ENCODE results near the gene NR2E1. TPM values are rescaled to one million over a fixed set of nuclear protein-coding genes. Genes with fewer than 3 reads are reported as not detected.

Gene NR2E1
- total RNA-seq, 1 donor from 2014 or later, result not detected

DNA sequence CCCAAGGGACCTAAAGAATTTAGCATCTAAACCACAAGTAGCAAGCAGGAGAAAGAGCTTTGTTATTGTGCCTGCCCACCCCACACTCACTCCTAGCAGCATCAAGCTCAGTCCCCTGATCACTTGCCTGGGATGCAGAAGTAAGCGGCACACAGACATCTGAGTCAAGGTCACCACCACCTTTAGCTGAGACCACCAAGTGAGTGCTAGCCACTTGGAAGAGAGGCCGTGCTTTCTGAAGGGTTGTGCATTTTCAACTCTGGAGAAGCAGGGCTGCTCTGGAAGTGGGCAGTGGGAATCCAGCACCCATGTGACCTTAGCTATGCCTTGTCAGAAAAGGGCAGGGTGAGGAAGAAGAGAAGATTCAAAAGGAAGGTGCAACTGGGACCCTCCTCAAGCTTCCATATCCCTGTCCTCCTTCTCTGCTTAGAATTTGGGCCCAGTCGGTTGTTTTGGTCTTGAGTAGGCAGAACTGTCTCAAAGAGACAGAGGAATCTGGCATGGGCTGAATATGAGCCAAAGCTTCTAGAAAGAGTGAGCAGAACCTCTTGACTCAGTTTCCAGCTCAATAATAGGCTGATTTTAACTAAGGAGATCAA, 6.2 kb downstream of the NR2E1 start:
- no peaks in the 10 kb centered on the region for H3K36me3 ChIP-seq
- intact Hi-C loops (cut with DNase I), result no loop called here
- peaks cover 50% of the 10 kb centered on the region for H3K4me1 ChIP-seq
- H3K4me3 ChIP-seq, result no peak overlapping the region
- no peak for DNase-seq (ENCODE audit: extremely low spot score in 2 of 2)
- H3K9me3 ChIP-seq, result no peaks in the 10 kb centered on the region
- TF ChIP-seq POLR2A (IDR thresholded peaks at IDR 0.05) (no peak), POLR2AphosphoS5 (IDR thresholded peaks at IDR 0.05; ENCODE audit: insufficient read depth in 1 of 2, low read depth in 1 of 2) (no peak)
- TF ChIP-seq, protein P1, sequence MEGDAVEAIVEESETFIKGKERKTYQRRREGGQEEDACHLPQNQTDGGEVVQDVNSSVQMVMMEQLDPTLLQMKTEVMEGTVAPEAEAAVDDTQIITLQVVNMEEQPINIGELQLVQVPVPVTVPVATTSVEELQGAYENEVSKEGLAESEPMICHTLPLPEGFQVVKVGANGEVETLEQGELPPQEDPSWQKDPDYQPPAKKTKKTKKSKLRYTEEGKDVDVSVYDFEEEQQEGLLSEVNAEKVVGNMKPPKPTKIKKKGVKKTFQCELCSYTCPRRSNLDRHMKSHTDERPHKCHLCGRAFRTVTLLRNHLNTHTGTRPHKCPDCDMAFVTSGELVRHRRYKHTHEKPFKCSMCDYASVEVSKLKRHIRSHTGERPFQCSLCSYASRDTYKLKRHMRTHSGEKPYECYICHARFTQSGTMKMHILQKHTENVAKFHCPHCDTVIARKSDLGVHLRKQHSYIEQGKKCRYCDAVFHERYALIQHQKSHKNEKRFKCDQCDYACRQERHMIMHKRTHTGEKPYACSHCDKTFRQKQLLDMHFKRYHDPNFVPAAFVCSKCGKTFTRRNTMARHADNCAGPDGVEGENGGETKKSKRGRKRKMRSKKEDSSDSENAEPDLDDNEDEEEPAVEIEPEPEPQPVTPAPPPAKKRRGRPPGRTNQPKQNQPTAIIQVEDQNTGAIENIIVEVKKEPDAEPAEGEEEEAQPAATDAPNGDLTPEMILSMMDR (IDR thresholded peaks at IDR 0.05), result no peak
- H3K27me3 ChIP-seq, result peaks cover 36% of the 10 kb centered on the region
- no peak overlapping the region for H3K27ac ChIP-seq

DNA sequence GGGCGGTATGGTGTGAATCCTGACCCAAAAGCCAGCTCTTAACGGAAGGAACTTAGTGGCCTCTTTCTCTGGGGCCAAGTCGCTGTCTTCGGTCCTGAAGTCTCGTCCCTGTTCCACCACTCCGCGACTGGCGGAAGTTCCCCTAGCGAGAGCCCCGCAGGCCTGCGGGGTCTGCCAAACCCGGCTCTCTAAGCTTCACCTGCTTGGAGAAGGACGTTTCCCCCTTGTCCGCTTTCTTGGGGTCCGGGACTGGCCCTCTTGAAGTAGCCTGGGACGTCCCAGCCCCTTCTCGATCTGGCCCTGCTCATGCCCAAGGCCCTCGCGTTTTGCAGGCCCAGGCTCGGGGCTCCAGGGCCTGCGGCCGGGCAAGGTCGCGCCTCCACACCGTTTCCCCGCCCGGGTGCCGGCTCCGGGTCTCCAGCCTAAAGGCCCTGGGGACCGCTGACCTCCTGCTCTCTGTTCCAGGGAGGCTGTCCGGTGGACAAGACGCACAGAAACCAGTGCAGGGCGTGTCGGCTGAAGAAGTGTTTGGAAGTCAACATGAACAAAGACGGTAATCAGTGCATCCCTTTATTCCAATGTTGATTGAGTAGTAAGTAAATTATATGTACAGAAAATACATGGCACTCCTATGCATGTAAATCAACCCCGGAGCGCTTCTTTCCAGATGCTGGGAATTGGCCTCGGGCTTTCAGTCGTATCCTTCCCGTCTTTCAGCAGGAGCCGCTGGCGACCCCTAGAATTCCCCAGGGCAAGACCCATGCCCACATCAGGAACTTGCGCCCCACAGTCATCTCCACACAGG, 8.8 kb downstream of the NR2E1 start:
- Histone ChIP-seq H3K4me3 (no peak overlapping the region), H3K4me1 (peaks cover 27% of the 10 kb centered on the region), H3K9me3 (no peaks in the 10 kb centered on the region), H3K36me3 (no peaks in the 10 kb centered on the region), H3K27ac (no peak overlapping the region), H3K27me3 (peaks cover 20% of the 10 kb centered on the region)
- intact Hi-C loops (cut with DNase I), result no loop called here
- no peak for TF ChIP-seq POLR2A (IDR thresholded peaks at IDR 0.05)
- TF ChIP-seq, protein P1 (IDR thresholded peaks at IDR 0.05), result no peak
- TF ChIP-seq POLR2AphosphoS5 (IDR thresholded peaks at IDR 0.05; ENCODE audit: insufficient read depth in 1 of 2, low read depth in 1 of 2), result no peak
- DNase-seq (ENCODE audit: extremely low spot score in 2 of 2), result no peak

DNA sequence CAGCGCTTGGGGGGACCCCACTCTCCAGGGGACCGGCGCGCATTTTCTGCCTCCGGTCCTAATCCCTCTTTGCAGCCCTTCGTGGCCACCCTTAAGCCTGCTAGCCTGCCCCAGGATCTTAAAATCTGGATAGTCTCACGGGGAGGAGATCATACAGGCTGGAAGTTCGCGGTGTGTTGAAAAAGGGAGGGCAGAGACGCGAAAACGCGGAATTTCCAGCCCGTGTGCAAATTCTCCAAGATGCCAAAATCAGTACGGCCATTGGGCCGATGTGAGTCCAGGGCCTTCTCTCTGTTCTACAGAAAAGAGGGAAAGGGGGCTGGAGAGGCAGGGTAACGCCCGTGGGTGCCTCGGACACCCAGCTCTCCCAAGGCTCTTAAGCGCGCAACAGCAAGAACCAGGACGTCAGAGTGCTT, 9.4 kb downstream of the NR2E1 start:
- H3K9me3 ChIP-seq, result no peaks in the 10 kb centered on the region
- no peak for DNase-seq (ENCODE audit: extremely low spot score in 2 of 2)
- TF ChIP-seq POLR2A (IDR thresholded peaks at IDR 0.05) (no peak), POLR2AphosphoS5 (IDR thresholded peaks at IDR 0.05; ENCODE audit: insufficient read depth in 1 of 2, low read depth in 1 of 2) (no peak)
- TF ChIP-seq, protein P1 (IDR thresholded peaks at IDR 0.05), result no peak
- H3K27me3 ChIP-seq, result peaks cover 20% of the 10 kb centered on the region
- peaks cover 24% of the 10 kb centered on the region for H3K4me1 ChIP-seq
- intact Hi-C loops (cut with DNase I), result no loop called here
- H3K4me3 ChIP-seq, result peak overlapping the region; percentile 4 to 16
- H3K36me3 ChIP-seq, result no peaks in the 10 kb centered on the region
- no peak overlapping the region for H3K27ac ChIP-seq

DNA sequence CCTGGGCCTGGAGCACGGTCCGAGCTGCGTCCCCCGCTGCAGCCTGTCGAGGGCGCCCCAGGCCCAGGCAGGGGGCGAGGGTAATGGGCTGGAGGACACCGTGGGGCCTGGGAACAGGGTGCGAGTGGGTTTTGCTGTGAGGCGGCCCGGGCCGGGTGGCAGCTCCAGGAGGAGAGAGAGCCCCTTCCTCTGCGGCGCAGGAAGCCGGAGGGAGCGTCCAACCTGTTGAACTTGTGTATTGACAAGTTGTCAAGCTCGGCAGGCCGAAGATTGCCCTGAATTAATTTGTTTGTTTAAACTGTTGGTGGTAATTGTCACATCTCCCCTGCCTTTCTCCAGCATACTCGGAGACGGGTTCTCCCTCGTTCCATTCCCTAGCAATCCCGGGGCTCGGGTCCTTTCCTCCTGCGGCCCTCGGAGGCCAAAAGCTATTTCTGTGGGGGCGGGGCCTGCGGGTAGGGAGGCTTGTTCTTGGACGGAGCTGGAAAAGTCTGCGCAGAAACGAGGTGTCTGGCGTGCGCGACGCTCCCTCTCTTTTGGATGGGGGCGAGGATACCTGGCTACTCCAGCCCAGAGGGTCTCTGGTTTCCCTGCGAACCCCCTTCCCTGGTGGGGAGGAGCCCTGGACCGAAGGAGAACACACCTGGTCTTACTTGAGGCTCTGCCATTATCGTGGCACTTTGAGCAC, 9.9 kb downstream of the NR2E1 start:
- no peak for DNase-seq (ENCODE audit: extremely low spot score in 2 of 2)
- H3K27ac ChIP-seq, result no peak overlapping the region
- intact Hi-C loops (cut with DNase I), result no loop called here
- H3K9me3 ChIP-seq, result no peaks in the 10 kb centered on the region
- H3K4me3 ChIP-seq, result peak overlapping the region; percentile 4 to 16
- no peaks in the 10 kb centered on the region for H3K36me3 ChIP-seq
- H3K27me3 ChIP-seq, result peaks cover 20% of the 10 kb centered on the region
- peaks cover 24% of the 10 kb centered on the region for H3K4me1 ChIP-seq
- TF ChIP-seq POLR2AphosphoS5 (IDR thresholded peaks at IDR 0.05; ENCODE audit: insufficient read depth in 1 of 2, low read depth in 1 of 2) (no peak), POLR2A (IDR thresholded peaks at IDR 0.05) (no peak)
- TF ChIP-seq, protein P1 (IDR thresholded peaks at IDR 0.05), result no peak
